ENCODE data around the gene HOXD10.

DNA sequence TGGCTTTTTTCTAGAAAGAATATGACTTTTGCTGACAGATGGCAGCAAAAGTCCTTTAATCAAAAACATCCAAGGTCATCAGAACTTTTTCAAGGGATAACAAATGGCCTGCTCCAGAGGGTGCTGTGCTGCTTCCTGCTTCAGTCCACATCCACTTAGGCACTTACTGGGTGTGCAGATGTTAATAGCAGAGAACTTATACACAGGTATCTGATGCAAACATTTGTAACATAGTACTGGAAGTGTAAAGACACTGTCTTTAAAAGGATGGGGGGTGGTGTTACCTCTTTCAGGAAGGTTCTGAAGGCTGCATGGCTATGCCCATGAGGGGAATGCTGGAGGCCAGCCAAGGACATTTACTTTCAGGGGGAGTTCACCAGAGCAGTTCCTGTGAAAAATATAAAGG, 18.5 kb downstream of the HOXD10 start:
- no peak for TF ChIP-seq EP300 (IDR thresholded peaks at IDR 0.05)
- TF ChIP-seq, protein P1, sequence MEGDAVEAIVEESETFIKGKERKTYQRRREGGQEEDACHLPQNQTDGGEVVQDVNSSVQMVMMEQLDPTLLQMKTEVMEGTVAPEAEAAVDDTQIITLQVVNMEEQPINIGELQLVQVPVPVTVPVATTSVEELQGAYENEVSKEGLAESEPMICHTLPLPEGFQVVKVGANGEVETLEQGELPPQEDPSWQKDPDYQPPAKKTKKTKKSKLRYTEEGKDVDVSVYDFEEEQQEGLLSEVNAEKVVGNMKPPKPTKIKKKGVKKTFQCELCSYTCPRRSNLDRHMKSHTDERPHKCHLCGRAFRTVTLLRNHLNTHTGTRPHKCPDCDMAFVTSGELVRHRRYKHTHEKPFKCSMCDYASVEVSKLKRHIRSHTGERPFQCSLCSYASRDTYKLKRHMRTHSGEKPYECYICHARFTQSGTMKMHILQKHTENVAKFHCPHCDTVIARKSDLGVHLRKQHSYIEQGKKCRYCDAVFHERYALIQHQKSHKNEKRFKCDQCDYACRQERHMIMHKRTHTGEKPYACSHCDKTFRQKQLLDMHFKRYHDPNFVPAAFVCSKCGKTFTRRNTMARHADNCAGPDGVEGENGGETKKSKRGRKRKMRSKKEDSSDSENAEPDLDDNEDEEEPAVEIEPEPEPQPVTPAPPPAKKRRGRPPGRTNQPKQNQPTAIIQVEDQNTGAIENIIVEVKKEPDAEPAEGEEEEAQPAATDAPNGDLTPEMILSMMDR (IDR thresholded peaks at IDR 0.05), result no peak

Measured in ovary (tissue), 3 donors.